ENCODE data around the gene L3MBTL4. TPM values are rescaled to one million over a fixed set of nuclear protein-coding genes. Genes with fewer than 3 reads are reported as not detected.

The L3MBTL4 gene
- total RNA-seq, 2 donors from 2014 or later = 4.6 to 7.2 TPM

DNA sequence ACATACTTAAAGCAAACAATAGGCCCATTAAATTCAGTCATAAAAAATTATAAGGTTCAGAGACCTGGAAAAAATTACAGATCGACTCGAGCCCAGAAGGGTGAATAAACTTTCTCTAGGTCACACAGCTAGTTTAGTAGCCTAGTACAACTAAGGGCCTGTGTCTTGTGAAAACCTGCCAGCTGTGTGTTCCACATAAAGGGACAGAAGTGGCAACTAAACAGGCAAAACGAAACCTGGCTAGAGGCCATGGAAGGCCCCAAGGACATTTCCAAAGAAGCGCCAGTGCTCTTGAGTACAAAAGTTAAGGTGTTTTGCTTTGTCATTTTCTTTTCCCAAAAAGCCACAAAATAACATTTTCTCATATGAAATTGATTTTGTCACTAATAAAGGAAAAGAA, 164.9 kb downstream of the L3MBTL4 start:
- no peaks in the 10 kb centered on the region for H3K9me3 Mint-ChIP-seq
- TF ChIP-seq, protein P1, sequence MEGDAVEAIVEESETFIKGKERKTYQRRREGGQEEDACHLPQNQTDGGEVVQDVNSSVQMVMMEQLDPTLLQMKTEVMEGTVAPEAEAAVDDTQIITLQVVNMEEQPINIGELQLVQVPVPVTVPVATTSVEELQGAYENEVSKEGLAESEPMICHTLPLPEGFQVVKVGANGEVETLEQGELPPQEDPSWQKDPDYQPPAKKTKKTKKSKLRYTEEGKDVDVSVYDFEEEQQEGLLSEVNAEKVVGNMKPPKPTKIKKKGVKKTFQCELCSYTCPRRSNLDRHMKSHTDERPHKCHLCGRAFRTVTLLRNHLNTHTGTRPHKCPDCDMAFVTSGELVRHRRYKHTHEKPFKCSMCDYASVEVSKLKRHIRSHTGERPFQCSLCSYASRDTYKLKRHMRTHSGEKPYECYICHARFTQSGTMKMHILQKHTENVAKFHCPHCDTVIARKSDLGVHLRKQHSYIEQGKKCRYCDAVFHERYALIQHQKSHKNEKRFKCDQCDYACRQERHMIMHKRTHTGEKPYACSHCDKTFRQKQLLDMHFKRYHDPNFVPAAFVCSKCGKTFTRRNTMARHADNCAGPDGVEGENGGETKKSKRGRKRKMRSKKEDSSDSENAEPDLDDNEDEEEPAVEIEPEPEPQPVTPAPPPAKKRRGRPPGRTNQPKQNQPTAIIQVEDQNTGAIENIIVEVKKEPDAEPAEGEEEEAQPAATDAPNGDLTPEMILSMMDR (conservative IDR thresholded peaks at IDR 0.05) = no peak

DNA sequence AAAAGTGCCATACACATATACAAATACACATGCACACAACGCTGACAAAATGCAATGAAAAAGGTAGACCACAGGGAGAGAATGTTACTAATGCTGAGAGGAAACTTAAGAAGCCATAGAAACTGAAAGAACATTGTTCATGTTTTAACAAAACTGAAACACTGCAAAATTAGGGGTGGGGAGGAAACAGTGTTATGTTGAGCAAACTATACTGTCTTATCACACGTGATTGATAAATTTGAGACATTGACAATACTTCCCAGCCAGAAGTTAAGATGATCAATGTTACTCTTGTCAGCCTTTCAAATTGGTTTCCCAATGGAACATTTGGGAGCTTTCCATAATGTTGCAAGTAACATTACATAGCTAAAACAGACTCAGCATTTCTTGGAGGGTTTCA, 165.5 kb downstream of the L3MBTL4 start:
- no peak overlapping the region for H3K9ac ChIP-seq (ENCODE audit: extremely low read depth, low read length, poor library complexity, severe bottlenecking)
- WGBS, 2 experiments (ENCODE audit: insufficient coverage in 1 of 2, insufficient read length in 1 of 2) = 92 to 100% methylated on average over 2 of the region's 2 CpGs
- H3K4me1 Mint-ChIP-seq = no peaks in the 10 kb centered on the region
- no peaks in the 10 kb centered on the region for H3K9me3 ChIP-seq (ENCODE audit: control insufficient read depth, low read length)
- no peak for DNase-seq
- no peaks in the 10 kb centered on the region for H3K36me3 ChIP-seq (ENCODE audit: control insufficient read depth, insufficient read depth, low read length)
- TF ChIP-seq, protein P1 (conservative IDR thresholded peaks at IDR 0.05) = no peak
- H3K27me3 ChIP-seq (ENCODE audit: control insufficient read depth, insufficient read depth, low read length, poor library complexity, severe bottlenecking) = no peaks in the 10 kb centered on the region
- no peak overlapping the region for H3K27ac ChIP-seq (ENCODE audit: low read depth, low read length)
- no peaks in the 10 kb centered on the region for H3K27me3 Mint-ChIP-seq (ENCODE audit: insufficient read depth)
- no peaks in the 10 kb centered on the region for H3K36me3 Mint-ChIP-seq (ENCODE audit: low read depth)
- no peak overlapping the region for H3K27ac Mint-ChIP-seq
- H3K9me3 Mint-ChIP-seq = no peaks in the 10 kb centered on the region
- no peak overlapping the region for H3K4me3 Mint-ChIP-seq
- H3K4me1 ChIP-seq (ENCODE audit: control insufficient read depth, insufficient read depth, low read length) = no peaks in the 10 kb centered on the region
- H3K4me3 ChIP-seq (ENCODE audit: low read length) = no peak overlapping the region

More for the DNA sequence above, 164.9 kb downstream of the L3MBTL4 start:
- no peak overlapping the region for H3K9ac ChIP-seq (ENCODE audit: extremely low read depth, low read length, poor library complexity, severe bottlenecking)
- Mint-ChIP-seq H3K4me1 (no peaks in the 10 kb centered on the region), H3K4me3 (no peak overlapping the region), H3K36me3 (ENCODE audit: low read depth) (no peaks in the 10 kb centered on the region), H3K27me3 (ENCODE audit: insufficient read depth) (no peaks in the 10 kb centered on the region), H3K27ac (no peak overlapping the region)
- no peaks in the 10 kb centered on the region for H3K36me3 ChIP-seq (ENCODE audit: control insufficient read depth, insufficient read depth, low read length)
- no peaks in the 10 kb centered on the region for H3K4me1 ChIP-seq (ENCODE audit: control insufficient read depth, insufficient read depth, low read length)
- H3K4me3 ChIP-seq (ENCODE audit: low read length) = no peak overlapping the region
- WGBS, 2 experiments (ENCODE audit: insufficient coverage in 1 of 2, insufficient read length in 1 of 2) = 87% methylated on average over 4 of the region's 4 CpGs
- no peaks in the 10 kb centered on the region for H3K27me3 ChIP-seq (ENCODE audit: control insufficient read depth, insufficient read depth, low read length, poor library complexity, severe bottlenecking)
- no peak overlapping the region for H3K27ac ChIP-seq (ENCODE audit: low read depth, low read length)
- no peak for DNase-seq
- H3K9me3 ChIP-seq (ENCODE audit: control insufficient read depth, low read length) = no peaks in the 10 kb centered on the region

DNA sequence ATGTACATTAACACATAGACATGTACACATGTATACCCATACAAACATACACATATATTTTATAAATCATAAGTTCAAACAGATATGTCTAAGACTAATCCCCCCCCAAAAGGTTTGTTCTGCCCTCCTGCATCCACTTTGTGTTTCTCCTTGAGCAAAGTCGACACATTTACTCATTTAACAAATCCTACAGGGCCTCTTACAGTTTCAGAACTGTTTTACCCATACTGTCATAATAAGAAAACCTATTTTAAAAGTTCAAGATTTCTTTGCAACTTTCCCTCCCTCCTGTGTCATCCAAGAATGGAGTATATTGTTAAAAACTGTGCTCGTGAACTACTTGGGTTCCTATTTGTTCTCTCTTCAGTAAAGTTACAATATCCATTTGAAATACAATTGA, 166.7 kb downstream of the L3MBTL4 start:
- H3K4me1 Mint-ChIP-seq = no peaks in the 10 kb centered on the region
- no peaks in the 10 kb centered on the region for H3K27me3 Mint-ChIP-seq (ENCODE audit: insufficient read depth)
- Histone ChIP-seq H3K4me1 (ENCODE audit: control insufficient read depth, insufficient read depth, low read length) (no peaks in the 10 kb centered on the region), H3K36me3 (ENCODE audit: control insufficient read depth, insufficient read depth, low read length) (no peaks in the 10 kb centered on the region), H3K27ac (ENCODE audit: low read depth, low read length) (no peak overlapping the region), H3K9me3 (ENCODE audit: control insufficient read depth, low read length) (no peaks in the 10 kb centered on the region), H3K4me3 (ENCODE audit: low read length) (no peak overlapping the region), H3K27me3 (ENCODE audit: control insufficient read depth, insufficient read depth, low read length, poor library complexity, severe bottlenecking) (no peaks in the 10 kb centered on the region), H3K9ac (ENCODE audit: extremely low read depth, low read length, poor library complexity, severe bottlenecking) (no peak overlapping the region)
- DNase-seq = no peak
- no peaks in the 10 kb centered on the region for H3K9me3 Mint-ChIP-seq
- no peaks in the 10 kb centered on the region for H3K36me3 Mint-ChIP-seq (ENCODE audit: low read depth)
- TF ChIP-seq, protein P1 (conservative IDR thresholded peaks at IDR 0.05) = no peak
- H3K4me3 Mint-ChIP-seq = no peak overlapping the region
- 87 to 100% methylated on average over 1 to 2 of the region's 2 CpGs for WGBS, 2 experiments (ENCODE audit: insufficient coverage in 1 of 2, insufficient read length in 1 of 2)
- no peak overlapping the region for H3K27ac Mint-ChIP-seq
